ENCODE measurements around the gene SPACA4. TPM values are rescaled to one million over a fixed set of nuclear protein-coding genes. Genes with fewer than 3 reads are reported as not detected.
A peak's percentile ranks its signal among the peaks of the same experiment; 100 is the strongest.

SPACA4 gene
- total RNA-seq, 1 donor from 2014 or later: under 0.01 TPM

- H3K27me3 ChIP-seq (ENCODE audit: control insufficient read depth, insufficient read depth, low read length): no peaks in the 10 kb centered on the region
- peak overlapping the region; percentile 83 for H3K4me3 ChIP-seq (ENCODE audit: low read depth, low read length)
- H3K36me3 ChIP-seq (ENCODE audit: control insufficient read depth, insufficient read depth, low read length): peaks cover 28% of the 10 kb centered on the region
- FAIRE-seq: no peak
- TF ChIP-seq CTCF (IDR thresholded peaks at IDR 0.05; ENCODE audit: insufficient read depth, low read length, severe bottlenecking): no peak
- no peak for DNase-seq (ENCODE audit: low read depth)
Observed at GRCh38 chr19:48617146-48617937, 10.8 kb downstream of the SPACA4 start.

DNA sequence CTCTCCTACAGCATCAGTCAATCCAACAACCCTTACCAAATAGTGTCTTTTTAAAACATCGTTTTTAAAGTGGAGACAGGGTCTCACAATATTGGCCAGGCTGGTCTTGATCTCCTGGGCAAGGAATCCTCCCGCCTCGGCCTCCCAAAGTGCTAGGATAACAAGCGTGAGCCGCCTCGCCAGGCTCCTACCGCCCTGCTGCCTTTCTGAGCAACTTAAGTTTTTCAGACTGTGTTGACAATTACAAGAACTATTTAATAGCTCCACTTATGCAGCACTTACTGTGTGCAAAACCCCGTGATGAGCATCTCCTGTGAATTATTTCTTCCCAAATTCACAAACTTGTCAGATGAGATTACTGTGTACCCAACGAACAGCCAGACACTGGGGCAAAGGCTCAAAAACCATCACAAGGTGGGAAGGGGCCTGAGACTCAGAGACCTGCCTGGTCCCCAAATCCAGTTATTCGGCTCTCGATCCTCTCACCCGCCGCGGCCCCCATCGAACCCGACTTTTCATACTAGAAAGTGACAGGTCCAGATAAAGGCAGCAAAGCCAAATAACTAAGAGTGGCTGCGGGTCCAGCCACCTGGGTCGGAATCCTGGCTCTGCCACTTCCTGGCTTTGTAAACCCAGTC is 11.9 kb downstream of the SPACA4 start:
- no peak for TF ChIP-seq CTCF (IDR thresholded peaks at IDR 0.05; ENCODE audit: insufficient read depth, low read length, severe bottlenecking)
- DNase-seq (ENCODE audit: low read depth): no peak
- Histone ChIP-seq H3K36me3 (ENCODE audit: control insufficient read depth, insufficient read depth, low read length) (peaks cover 28% of the 10 kb centered on the region), H3K4me3 (ENCODE audit: low read depth, low read length) (peak overlapping the region; percentile 83), H3K27me3 (ENCODE audit: control insufficient read depth, insufficient read depth, low read length) (no peaks in the 10 kb centered on the region)
- no peak for FAIRE-seq

DNA sequence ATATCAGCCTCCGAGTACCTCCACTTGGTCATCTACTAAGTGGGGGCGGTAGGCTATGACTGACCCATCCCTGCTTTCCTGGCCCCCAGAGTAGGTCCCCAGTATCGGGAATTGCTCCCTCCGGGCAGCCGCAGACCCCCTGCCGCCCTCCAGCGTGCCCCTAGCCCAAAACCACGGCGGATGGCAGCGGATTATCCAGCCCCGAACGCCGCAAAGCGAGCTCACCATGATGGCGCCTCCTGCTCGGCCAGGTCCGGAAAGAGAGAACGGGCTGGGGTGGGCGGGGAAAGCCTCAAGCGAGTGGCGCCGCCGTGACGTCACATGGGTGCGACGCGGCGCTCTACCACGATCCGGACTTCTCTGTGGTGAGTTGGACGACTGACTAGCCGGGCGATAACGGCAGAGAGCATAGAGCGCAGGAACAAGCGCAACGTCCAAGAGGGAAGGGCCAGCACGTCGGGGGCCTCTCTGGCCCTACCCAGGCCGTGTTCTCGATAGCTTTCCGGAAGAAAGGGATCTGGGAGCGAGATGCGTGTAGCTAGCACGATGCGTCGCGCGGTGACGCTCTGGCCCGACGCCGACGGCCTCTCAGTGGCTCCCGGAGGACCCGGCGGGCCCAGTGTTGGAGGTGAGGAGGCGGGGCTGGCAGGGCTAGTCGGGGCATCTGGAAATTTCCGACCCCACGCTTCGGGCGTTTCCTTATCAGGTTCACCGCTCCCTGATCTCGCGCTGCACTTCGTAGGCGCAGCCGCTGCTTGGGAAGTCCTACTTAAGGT is 12.6 kb downstream of the SPACA4 start, which contains the start of the genes RPL18 and SPHK2:
Gene RPL18 (minus strand): TSS at position 263 of the 776 bp plus-strand sequence. CDS start 35 bp downstream, at position 228.
Gene SPHK2 (plus strand): TSS at position 591 of the 776 bp plus-strand sequence. CDS start 1,009 bp downstream, outside the sequence.
- Histone ChIP-seq H3K36me3 (ENCODE audit: control insufficient read depth, insufficient read depth, low read length) (peaks cover 26% of the 10 kb centered on the region), H3K27me3 (ENCODE audit: control insufficient read depth, insufficient read depth, low read length) (no peaks in the 10 kb centered on the region), H3K4me3 (ENCODE audit: low read depth, low read length) (peak within 1 kb of the TSS; percentile 83)
- FAIRE-seq (peak; percentile 55), DNase-seq (ENCODE audit: low read depth) (peak; percentile 97)
- TF ChIP-seq CTCF (IDR thresholded peaks at IDR 0.05; ENCODE audit: insufficient read depth, low read length, severe bottlenecking): no peak

DNA sequence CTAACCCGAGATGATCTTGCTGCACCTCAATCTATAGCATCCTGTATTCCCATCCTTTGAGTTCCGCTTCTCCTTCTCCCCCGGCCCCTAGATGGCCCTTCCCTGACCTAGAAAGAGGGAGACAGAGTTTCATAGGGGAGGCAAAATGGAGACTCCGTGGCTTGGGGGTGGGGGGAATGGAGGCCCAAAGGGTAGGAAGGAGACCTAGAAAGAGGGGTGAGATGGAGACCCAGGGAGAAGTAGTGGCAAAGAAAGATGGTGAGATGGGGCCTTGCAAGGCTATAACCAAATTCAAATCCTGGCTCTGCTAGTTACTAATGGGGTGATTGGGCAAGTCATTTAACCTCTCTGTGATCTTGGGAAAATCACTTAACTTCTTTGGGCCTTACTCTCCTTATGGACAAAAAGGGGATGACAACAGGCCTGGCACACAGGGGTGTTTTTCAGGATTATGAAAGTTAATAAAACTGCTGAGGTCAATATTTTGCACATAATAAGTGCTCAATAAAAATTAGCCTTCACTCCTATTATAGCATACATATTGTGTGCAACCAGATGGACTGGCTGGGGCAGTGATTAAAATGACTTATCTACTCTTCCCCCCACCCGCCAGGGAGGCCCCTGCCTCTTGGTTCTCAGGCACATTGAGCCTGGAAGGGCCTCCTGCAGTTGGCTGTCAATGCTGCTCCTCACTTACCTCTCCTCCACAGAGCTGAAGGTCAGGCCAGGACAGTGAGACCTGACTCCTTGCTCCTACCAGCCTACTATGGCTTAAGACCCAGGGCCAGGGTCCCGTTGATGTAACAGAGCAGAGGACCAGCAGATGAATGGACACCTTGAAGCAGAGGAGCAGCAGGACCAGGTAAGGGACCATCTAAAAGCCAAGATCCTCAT is 13.4 kb downstream of the SPACA4 start:
- no peaks in the 10 kb centered on the region for H3K27me3 ChIP-seq (ENCODE audit: control insufficient read depth, insufficient read depth, low read length)

More for the DNA sequence above, 13.4 kb downstream of the SPACA4 start:
- no peak for FAIRE-seq
- DNase-seq (ENCODE audit: low read depth): no peak
- Histone ChIP-seq H3K4me3 (ENCODE audit: low read depth, low read length) (peak overlapping the region; percentile 83), H3K36me3 (ENCODE audit: control insufficient read depth, insufficient read depth, low read length) (peaks cover 26% of the 10 kb centered on the region)
- no peak for TF ChIP-seq CTCF (IDR thresholded peaks at IDR 0.05; ENCODE audit: insufficient read depth, low read length, severe bottlenecking)

All from bronchial epithelial cell (primary cell).